IPS-11a (cell line): ENCODE measurements around the gene PCBD2.
A peak's percentile ranks its signal among the peaks of the same experiment; 100 is the strongest.
"Not testable (repeated sequence)": the region's sequence is repeated elsewhere in the genome, so short reads cannot be mapped to it uniquely, and the experiment has no call there.

ENCODE experiments used
- H3K4me3 ChIP-seq: one replicate; pipeline ENCODE4 v1.5.1; 2013; ENCODE audit warnings: low read depth, low read length, control low read depth

The PCBD2 gene

DNA sequence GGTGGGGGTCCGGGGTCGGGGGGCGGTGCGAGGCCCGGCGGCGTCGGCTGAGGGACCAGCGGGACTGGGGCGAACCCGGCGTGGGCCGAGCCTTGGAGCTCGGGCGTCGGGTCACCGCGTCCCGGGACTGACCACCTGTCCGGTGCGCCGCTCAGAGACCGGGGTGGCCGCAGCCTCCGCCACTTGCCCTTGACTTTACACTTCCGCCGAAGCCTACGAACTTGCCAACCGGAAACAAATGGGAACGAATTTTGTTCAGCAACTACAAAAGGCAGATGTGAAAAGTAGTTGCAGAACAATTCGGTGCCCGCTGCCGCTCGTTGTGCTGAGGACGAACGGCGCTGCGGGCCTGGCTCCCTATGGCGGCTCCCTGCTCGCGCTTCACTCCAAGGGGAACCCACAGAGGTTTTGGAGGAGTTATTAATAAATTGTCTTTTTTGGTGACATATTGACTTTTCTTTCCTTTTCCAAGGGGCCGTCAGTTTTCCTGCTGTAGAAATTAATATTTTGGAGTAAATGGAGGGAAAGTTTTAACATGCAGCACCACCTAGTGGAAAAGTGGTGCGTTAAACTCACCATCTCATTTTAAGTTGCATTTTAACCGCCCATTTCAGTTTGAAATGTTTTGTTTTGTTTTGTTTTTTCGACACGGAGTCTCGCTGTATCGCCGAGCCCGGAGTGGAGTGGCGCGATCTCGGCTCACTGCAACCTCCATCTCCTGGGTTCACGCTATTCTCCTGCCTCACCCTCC, 490 bp downstream of the PCBD2 start:
- H3K4me3 ChIP-seq = peak overlapping the region; percentile 83

DNA sequence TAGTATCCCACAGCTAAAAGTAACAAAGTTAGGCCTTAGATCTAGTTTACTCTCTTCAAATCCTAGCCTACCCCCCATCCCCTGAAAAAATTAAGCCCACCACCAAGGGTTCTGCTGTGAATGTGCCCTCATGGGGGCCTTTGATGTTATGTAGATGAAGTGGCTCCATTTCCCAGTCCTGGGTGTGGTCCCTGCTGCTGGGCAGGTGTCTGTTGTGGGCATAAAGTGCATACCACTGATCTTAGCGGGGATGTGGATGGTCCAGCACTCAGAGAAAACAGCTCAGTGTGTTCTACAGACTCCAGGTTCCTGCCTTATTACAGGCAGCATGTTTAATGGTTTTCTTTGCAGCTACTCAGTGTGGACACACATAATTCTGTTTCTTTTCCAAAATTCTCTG, 1.9 kb downstream of the PCBD2 start:
- no peak overlapping the region for H3K4me3 ChIP-seq

GRCh38 chr5:134910752-134911151, 5.8 kb downstream of the PCBD2 start:
- not testable (repeated sequence) for H3K4me3 ChIP-seq

- no peak overlapping the region for H3K4me3 ChIP-seq
Observed at GRCh38 chr5:134911285-134912206, 6.6 kb downstream of the PCBD2 start.

DNA sequence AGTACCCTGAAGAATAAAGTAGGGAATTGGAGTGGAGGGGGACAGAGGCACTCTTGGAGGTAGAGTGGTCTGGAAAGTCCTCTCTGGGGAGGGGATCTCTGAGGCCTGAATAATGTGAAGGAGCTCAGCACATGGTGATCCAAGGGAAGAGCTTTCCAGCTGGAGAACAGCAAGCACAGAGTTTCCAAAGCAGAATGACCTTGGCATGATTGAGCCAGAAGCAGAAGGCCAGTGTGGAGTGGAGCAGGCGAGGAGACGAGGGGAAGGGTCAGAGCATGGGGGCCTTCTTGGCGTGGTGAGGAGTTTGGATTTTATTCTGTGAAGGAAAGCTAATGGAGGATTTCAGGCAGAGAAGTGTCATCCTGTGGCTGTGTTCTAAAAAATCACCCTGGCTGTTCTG, 8.3 kb downstream of the PCBD2 start:
- no peak overlapping the region for H3K4me3 ChIP-seq

GRCh38 chr5:134913795-134914194, 8.9 kb downstream of the PCBD2 start:
- H3K4me3 ChIP-seq = no peak overlapping the region

DNA sequence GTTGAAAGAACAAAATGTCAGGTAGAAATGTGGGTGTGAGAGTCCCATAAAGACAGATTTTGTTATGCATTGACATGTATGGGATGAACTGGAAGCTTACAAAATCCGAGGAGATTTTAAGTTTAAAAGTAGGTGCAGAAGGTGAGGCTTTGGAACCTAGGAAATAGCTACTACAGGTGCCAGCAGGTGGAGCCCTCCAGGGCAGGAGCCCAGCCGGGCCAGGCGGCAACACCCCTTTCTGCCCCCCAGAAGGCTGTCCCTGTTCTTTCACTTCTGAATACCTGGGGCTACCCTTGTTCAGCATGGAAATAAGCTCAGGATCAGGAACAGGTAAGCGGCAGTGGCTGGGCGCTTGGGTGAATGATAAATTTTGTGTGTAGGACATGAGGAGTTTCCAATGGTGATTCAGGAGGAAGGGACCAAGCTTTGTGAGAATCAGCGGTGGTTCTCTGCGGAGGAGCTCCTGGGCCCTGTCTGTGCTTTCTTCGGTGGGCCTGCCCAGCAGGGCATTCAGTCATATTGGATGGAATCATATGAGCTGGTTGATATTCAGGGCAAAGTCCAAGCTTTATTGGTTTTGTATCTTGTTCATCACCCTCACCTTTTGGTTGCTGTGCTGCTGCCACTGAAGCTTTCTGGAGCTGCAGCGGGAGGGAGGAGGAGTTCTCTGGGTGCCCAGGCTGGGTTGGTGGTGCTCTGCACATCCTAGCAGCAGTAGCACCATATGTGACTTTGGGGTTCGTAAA, 12.3 kb downstream of the PCBD2 start:
- H3K4me3 ChIP-seq = no peak overlapping the region

DNA sequence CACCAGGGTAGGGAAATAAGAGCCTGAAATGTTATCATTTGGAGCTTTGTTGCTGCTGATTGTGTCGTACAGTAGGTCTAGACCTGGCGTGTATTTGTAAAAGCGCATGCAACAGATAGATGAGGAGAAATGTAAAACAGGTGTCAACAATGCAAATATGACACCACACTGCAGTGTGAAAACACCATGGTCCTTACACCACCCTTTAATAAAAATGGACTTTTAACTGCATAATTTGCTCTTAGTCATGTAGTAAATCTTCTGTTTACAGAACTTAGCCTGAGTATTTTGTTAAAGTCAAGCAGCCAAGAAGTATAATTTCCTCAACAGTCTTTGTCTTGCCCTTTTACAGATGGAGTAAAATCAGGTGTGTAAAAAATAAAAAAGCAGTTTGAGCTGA, 13.9 kb downstream of the PCBD2 start:
- H3K4me3 ChIP-seq = no peak overlapping the region

DNA sequence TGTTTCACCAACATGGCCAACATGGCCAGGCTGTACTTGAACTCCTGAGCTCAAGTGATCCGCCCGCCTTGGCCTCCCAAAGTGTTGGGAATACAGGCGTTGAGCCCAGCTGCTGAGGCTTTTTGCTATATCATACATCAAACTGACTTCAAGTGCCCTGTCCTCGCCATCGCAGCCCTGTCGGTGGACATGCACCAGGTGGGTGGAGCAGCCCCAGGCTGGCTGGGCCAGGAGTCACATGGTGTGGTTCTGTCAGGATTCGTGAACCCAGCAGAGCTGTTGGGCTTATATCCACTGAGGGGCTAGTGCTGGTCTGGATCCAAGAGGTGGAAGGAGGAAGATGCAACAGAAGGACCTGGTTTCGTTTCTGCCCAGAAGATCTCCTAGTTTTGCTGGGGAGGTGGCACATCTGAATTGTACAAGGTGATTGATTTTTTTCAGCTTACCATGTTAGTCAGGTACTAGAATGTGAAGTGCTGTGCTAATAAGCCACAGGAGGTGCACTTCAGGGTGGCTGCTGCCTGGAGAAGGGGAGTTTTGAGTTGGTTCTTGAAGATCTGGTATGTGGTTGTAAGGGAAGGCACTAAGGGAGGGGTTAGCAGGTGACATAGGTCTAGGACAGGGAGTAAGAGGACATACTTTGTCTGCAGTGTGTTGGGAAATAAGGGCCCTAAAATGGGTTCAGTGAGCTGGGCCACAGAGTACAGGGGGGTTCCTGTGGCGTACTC, 16.1 kb downstream of the PCBD2 start:
- no peak overlapping the region for H3K4me3 ChIP-seq

- H3K4me3 ChIP-seq = no peak overlapping the region
Observed at GRCh38 chr5:134932508-134932907, 27.6 kb downstream of the PCBD2 start.

DNA sequence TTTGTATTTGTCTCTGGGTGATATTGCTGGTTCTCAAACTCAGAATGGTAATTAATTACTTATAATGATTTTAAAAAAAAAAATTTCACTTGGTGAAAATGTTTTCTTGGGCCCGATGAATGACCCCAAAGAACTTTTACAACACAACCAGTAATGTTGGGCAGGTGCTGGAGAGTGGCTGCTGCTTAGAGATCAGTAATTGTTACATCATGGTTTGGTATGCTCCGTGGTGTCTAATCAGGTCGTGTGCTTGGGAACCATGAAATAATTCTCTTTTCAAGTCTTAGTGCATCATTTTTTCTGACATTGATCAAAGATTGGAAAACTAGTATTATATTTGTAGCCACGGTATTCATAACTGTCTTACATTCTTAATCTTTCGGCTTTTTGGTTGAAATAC, 29.3 kb downstream of the PCBD2 start:
- no peak overlapping the region for H3K4me3 ChIP-seq

DNA sequence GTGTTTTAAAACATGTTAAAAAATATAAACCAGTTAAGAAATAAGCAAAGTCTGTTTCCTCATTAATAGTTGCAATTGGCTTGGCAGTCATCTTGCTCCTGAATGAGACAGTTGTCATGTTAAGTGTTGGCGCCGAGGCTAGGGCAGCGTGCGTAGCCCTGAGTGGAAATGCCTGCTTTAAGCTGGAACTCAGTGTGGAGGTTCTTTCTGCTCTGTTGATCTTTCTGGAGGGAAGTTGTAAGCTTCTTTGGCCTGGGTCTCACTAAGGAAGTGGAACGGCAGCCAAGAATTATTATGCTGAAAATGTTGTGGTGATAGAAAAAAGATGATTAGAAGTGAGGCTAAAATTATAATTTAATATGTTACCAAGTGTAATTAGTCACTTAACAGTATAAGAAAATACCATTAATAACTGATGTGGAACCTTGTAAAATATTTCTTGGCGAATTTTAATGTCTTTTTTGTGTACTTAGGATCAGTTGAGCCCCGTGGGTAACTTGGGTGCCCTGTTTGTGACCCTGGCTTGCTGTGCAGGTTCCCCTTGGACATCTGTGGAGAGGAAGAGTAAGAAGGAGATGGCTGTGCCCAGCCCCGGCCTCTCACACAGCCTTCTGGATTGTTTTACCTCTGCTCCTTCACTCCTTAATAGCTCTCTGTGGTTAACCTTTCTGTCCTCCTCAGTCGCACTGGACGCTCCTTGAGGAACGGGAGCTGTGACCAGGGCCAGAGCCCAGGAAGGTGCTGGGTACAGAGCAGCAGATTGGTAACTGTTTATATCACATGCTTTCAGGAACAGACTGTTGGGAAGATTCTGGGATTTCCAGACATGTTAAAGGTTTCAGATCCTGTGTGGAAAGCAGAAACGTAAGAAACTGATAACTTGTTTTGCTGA, 31.0 kb downstream of the PCBD2 start:
- H3K4me3 ChIP-seq = no peak overlapping the region

DNA sequence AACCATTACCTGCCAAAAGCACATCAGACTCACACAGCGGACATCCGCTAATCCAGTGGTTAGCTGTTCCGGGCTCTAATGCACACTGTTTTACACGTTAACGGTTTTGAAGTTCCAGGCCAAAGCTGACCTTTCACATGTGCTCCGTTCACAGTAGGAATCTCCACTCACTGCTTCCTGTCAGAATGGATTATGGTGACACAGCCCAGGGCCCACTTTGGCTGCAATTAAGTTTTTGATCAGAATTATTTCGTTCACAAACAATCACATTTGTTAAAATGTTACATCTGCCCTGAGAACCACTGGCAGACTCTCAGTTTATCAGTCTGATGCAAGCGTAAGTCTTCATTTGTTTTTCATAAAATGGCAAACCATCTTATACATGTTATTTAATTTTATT, 32.6 kb downstream of the PCBD2 start:
- no peak overlapping the region for H3K4me3 ChIP-seq

DNA sequence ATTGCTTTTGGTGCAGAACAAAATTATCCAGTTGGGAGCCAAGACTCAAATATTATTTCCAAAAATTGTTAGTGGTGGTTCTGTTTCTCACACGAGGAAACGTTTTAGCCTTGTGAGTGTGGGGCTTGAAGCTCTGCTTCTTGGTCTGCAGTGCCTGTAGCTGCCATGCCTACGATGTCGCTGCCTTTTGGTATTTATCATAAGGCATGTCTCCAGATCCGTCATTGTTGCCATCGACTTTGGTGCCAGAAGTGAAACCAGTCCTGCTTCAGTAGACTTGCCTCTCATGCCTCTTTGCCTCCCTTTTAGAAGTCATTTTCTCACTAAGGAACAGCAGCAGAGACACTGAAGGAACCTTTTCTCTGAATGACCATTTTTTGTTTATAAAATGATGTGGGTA, 33.1 kb downstream of the PCBD2 start:
- no peak overlapping the region for H3K4me3 ChIP-seq

GRCh38 chr5:134939500-134939899, 34.6 kb downstream of the PCBD2 start:
- no peak overlapping the region for H3K4me3 ChIP-seq

DNA sequence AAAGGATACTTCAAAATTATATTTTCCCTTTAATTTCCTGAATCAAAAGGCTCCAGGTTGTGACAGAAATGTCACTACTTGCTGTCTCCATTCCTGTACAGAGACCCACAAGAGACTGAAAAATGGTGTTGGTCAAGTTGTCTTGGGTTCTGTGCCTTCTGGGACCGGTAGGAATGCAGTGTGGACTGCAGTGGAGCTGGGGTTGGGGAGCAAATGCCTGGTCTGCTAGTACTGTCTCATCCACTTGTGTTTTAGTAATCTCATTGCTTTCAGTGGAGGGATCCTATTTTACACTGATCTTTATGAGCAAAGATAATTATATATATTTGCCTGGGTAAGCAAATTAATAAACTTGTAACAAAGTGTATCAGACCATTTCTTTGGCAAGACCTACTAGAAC, 38.6 kb downstream of the PCBD2 start:
- no peak overlapping the region for H3K4me3 ChIP-seq

GRCh38 chr5:134944630-134945029, 39.7 kb downstream of the PCBD2 start:
- no peak overlapping the region for H3K4me3 ChIP-seq

DNA sequence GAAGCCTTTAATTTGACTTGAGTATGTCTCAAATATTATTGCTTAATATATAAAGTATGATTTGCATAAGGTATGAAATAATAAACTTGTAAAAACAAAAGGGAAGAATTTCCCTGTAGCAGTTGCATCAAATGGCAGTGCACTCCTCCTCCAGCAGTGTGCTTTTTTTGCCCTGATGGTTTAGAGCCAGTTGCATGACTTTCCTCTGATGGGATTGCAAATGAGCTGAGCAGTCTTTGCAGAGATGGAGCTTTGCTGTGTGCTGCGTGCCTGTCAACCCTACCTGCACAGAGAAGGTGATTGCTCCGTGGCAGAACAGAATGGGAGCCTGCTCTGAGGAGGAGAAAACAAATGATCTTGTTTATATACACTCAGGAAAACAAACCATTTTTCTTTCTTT, 40.1 kb downstream of the PCBD2 start:
- H3K4me3 ChIP-seq = no peak overlapping the region

- no peak overlapping the region for H3K4me3 ChIP-seq
Observed at GRCh38 chr5:134948911-134949310, 44.0 kb downstream of the PCBD2 start.

- no peak overlapping the region for H3K4me3 ChIP-seq
Observed at GRCh38 chr5:134949316-134949715, 44.4 kb downstream of the PCBD2 start.
